ENCODE measurements around the gene MYH14. TPM values are rescaled to one million over a fixed set of nuclear protein-coding genes. Genes with fewer than 3 reads are reported as not detected.
"Not testable (repeated sequence)": the region's sequence is repeated elsewhere in the genome, so short reads cannot be mapped to it uniquely, and the experiment has no call there.

MYH14 gene
- total and polyA plus RNA-seq, 12 donors, result 0.22 to 8.5 (median 3.1) TPM

DNA sequence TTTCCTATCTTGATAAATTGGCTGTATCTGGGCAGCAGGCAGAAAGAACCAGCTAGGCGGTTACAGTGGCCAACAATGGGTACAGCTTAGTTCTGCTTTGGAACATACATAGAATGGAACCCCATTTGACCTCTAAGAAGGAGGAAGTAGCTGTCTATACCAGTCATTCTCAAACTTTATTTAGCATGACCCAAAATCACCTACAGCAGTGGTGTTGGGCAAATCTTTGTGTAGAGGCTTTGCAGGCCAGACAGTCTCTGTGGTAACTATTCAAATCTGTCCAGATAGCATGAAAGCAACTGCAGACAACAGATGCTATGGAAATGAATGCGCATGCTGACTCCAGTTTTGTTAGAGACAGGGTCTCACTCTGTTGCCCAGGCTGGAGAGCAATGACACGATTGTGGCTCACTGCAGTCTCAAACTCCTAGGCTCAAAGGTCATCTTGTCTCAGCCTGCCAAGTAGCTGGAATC, 137.7 kb downstream of the MYH14 start:
- 79 to 87% (median 85%) methylated on average over 3 of the region's 3 CpGs for WGBS, 4 donors
- TF ChIP-seq, protein P1, sequence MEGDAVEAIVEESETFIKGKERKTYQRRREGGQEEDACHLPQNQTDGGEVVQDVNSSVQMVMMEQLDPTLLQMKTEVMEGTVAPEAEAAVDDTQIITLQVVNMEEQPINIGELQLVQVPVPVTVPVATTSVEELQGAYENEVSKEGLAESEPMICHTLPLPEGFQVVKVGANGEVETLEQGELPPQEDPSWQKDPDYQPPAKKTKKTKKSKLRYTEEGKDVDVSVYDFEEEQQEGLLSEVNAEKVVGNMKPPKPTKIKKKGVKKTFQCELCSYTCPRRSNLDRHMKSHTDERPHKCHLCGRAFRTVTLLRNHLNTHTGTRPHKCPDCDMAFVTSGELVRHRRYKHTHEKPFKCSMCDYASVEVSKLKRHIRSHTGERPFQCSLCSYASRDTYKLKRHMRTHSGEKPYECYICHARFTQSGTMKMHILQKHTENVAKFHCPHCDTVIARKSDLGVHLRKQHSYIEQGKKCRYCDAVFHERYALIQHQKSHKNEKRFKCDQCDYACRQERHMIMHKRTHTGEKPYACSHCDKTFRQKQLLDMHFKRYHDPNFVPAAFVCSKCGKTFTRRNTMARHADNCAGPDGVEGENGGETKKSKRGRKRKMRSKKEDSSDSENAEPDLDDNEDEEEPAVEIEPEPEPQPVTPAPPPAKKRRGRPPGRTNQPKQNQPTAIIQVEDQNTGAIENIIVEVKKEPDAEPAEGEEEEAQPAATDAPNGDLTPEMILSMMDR (IDR thresholded peaks at IDR 0.05), result no peak
- no peak for TF ChIP-seq POLR2A (IDR thresholded peaks at IDR 0.05)
- Histone ChIP-seq H3K27me3 (no peaks in the 10 kb centered on the region), H3K4me3 (no peak overlapping the region), H3K36me3 (replicated peaks in 1 of 2) (no peaks in the 10 kb centered on the region), H3K4me1 (replicated peaks in 1 of 2) (no peaks in the 10 kb centered on the region), H3K9me3 (replicated peaks in 1 of 3) (no peaks in the 10 kb centered on the region), H3K27ac (no peak overlapping the region)
- intact Hi-C loops (cut with DNase I), result no loop called here
- DNase-seq, result no peak

GRCh38 chr19:50344661-50345318, 141.4 kb downstream of the MYH14 start:
- no peaks in the 10 kb centered on the region for H3K9me3 ChIP-seq (replicated peaks in 1 of 3)
- H3K4me1 ChIP-seq (replicated peaks in 1 of 2), result no peaks in the 10 kb centered on the region
- DNase-seq, result no peak
- no peaks in the 10 kb centered on the region for H3K27me3 ChIP-seq
- H3K4me3 ChIP-seq, result no peak overlapping the region
- TF ChIP-seq, protein P1 (IDR thresholded peaks at IDR 0.05), result no peak
- no peak for TF ChIP-seq POLR2A (IDR thresholded peaks at IDR 0.05)
- WGBS, 4 donors, result 65 to 74% (median 67%) methylated on average over 8 of the region's 8 CpGs
- H3K36me3 ChIP-seq (replicated peaks in 1 of 2), result no peaks in the 10 kb centered on the region
- intact Hi-C loops (cut with DNase I), result no loop called here
- H3K27ac ChIP-seq, result no peak overlapping the region

DNA sequence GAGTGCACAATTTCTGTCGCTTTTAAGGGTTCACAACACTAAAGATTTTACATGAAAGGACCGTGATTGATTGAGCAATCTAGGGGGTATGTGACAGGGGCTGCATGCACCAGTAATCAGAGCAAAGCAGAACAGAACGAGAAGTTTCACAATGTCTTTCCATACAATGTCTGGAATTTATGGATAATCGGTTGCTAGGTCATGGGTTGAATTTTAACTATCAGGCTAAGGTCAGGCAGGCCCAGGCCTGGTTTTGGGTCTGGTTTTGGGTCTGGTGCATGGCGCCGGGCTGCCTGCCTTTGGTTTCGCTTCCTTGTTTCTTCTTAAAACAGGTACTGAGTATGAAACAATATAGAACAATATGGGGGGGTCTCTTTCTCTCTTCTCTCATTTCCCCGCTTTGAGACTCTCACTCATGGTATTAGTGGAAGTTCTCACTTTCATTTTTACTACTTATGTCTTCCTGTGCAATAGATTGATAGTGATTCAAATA, 143.7 kb downstream of the MYH14 start:
- intact Hi-C loops (cut with DNase I); H3K27me3 ChIP-seq; H3K4me1 ChIP-seq (replicated peaks in 1 of 2); H3K9me3 ChIP-seq (replicated peaks in 1 of 3); H3K4me3 ChIP-seq; H3K27ac ChIP-seq; DNase-seq; H3K36me3 ChIP-seq (replicated peaks in 1 of 2): not testable (repeated sequence)
- WGBS, 4 donors, result 67 to 71% (median 69%) methylated on average over 8 of the region's 8 CpGs

- 65 to 77% (median 75%) methylated on average over 19 to 22 of the region's 22 CpGs for WGBS, 4 donors
- no peak for DNase-seq
- Histone ChIP-seq H3K36me3 (replicated peaks in 1 of 2) (no peaks in the 10 kb centered on the region), H3K27me3 (no peaks in the 10 kb centered on the region), H3K4me3 (no peak overlapping the region), H3K9me3 (replicated peaks in 1 of 3) (no peaks in the 10 kb centered on the region), H3K27ac (peak overlapping the region in 1 of 5 donors; percentile 47), H3K4me1 (replicated peaks in 1 of 2) (no peaks in the 10 kb centered on the region)
- TF ChIP-seq, protein P1 (IDR thresholded peaks at IDR 0.05), result no peak
- no peak for TF ChIP-seq POLR2A (IDR thresholded peaks at IDR 0.05)
- intact Hi-C loops (cut with DNase I), result loop anchor here in 1 of 2 donors (10.0 kb wide), 1 partner anchor 435 kb away; no protein-coding TSS in a partner anchor
These were observed 146.0 kb downstream of the MYH14 start for GRCh38 chr19:50349277-50350057.
